ENCODE data around the gene GPR65. TPM values are rescaled to one million over a fixed set of nuclear protein-coding genes. Genes with fewer than 3 reads are reported as not detected.
"Not testable (repeated sequence)": the region's sequence is repeated elsewhere in the genome, so short reads cannot be mapped to it uniquely, and the experiment has no call there.

Gene GPR65
- total RNA-seq, 4 donors from 2014 or later = 0.13 to 0.20 (median 0.17) TPM

DNA sequence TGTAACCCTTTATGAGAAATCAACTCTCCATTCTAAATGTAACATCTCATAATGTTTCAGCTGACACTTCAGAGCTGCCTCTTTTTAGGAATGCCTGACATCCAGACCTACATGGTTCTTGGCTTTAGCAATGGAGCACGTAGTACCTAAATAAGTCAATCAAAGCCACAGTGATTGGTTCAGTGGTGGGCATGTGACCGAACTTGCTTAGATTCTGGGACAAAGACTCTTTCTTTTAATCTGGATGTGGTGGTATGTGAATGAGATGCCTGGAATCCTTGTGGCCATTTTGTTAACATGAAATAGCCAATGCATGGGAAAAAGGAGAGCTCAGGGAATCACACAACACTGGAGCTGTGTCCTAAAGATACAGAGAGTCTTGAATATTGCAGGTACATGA, 11.8 kb downstream of the GPR65 start:
- DNase-seq (no peak), ATAC-seq (no peak)
- intact Hi-C loops (cut with DNase I; ENCODE audit: low total_unique reads) = no loop called here
- Histone ChIP-seq H3K9me3 (no peaks in the 10 kb centered on the region), H3K27me3 (no peaks in the 10 kb centered on the region), H3K27ac (no peak overlapping the region), H3K4me1 (peaks cover 0 to 5% of the 10 kb centered on the region in 2 donors), H3K36me3 (no peaks in the 10 kb centered on the region), H3K4me3 (no peak overlapping the region)
- TF ChIP-seq, protein P1, sequence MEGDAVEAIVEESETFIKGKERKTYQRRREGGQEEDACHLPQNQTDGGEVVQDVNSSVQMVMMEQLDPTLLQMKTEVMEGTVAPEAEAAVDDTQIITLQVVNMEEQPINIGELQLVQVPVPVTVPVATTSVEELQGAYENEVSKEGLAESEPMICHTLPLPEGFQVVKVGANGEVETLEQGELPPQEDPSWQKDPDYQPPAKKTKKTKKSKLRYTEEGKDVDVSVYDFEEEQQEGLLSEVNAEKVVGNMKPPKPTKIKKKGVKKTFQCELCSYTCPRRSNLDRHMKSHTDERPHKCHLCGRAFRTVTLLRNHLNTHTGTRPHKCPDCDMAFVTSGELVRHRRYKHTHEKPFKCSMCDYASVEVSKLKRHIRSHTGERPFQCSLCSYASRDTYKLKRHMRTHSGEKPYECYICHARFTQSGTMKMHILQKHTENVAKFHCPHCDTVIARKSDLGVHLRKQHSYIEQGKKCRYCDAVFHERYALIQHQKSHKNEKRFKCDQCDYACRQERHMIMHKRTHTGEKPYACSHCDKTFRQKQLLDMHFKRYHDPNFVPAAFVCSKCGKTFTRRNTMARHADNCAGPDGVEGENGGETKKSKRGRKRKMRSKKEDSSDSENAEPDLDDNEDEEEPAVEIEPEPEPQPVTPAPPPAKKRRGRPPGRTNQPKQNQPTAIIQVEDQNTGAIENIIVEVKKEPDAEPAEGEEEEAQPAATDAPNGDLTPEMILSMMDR (IDR thresholded peaks at IDR 0.05 in 4 of 5, conservative IDR thresholded peaks at IDR 0.05 in 1 of 5) = no peak
- no peak for TF ChIP-seq POLR2A (IDR thresholded peaks at IDR 0.05)
- in situ Hi-C loops (cut with MboI; ENCODE audit: low sequenced_read_pairs in 4 of 4) = loop anchor here in 1 of 4 donors (25.0 kb wide), 1 partner anchor 371 kb away; the partner anchor contains the start of gene SPATA7

DNA sequence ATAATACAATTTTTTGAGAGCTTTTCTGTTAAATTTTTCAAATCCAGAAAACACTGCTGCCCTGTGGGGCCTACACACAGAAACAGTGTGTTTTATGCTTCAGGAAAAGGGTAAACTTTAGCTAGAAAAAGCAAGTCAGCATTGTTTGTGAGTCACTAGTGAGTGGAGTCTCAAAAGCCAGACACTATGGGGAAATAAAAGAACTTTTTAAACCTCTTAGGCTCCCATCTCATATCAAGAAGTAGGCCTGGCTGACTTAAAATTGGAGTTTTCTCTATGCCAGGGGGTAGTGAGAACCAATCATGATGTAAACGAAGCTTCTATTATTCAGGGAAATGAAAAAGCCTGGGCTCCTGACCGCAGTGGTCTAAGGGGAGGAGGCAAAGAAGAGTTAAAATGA, 12.6 kb downstream of the GPR65 start:
- Histone ChIP-seq H3K4me3 (no peak overlapping the region), H3K27me3 (no peaks in the 10 kb centered on the region), H3K27ac (no peak overlapping the region), H3K36me3 (no peaks in the 10 kb centered on the region), H3K9me3 (no peaks in the 10 kb centered on the region), H3K4me1 (peaks cover 0 to 5% of the 10 kb centered on the region in 2 donors)
- in situ Hi-C loops (cut with MboI; ENCODE audit: low sequenced_read_pairs in 4 of 4) (loop anchor here in 1 of 4 donors (25.0 kb wide), 1 partner anchor 370 kb away; the partner anchor contains the start of gene SPATA7), intact Hi-C loops (cut with DNase I; ENCODE audit: low total_unique reads) (no loop called here)
- DNase-seq (no peak), ATAC-seq (no peak)
- TF ChIP-seq, protein P1 (IDR thresholded peaks at IDR 0.05 in 4 of 5, conservative IDR thresholded peaks at IDR 0.05 in 1 of 5) = no peak
- no peak for TF ChIP-seq POLR2A (IDR thresholded peaks at IDR 0.05)

DNA sequence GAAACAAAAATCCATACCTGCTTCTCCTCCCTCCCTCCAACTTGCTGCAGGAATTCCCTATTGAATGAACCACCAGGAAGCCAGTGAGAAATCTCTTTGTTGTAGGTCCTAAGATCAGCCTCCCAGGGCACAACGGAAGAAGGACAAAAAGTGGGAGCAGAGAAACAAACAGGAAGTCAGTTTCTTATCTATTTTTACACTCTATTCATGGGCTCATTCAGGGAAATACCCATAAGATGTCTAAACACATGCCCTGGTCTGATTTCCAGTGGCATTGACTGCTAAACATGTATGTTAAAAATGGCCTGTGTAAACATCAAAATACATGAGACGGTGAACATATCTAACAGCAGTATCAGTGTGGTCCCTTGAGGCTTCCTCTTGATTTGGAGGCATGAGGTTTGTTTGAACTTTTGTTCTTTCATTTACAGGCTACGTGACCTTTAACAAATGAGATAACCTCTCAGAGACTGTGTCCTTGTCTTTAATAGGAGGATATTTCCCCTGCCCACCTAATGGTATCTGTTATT, 18.8 kb downstream of the GPR65 start:
- no peak for TF ChIP-seq POLR2A (IDR thresholded peaks at IDR 0.05)
- TF ChIP-seq, protein P1 (IDR thresholded peaks at IDR 0.05 in 4 of 5, conservative IDR thresholded peaks at IDR 0.05 in 1 of 5) = no peak
- H3K36me3 ChIP-seq = no peaks in the 10 kb centered on the region
- in situ Hi-C loops (cut with MboI; ENCODE audit: low sequenced_read_pairs in 4 of 4) (loop anchor here in 1 of 4 donors (25.0 kb wide), 1 partner anchor 364 kb away; the partner anchor contains the start of gene SPATA7), intact Hi-C loops (cut with DNase I; ENCODE audit: low total_unique reads) (no loop called here)
- no peaks in the 10 kb centered on the region for H3K27me3 ChIP-seq
- H3K4me1 ChIP-seq = no peaks in the 10 kb centered on the region
- ATAC-seq (no peak), DNase-seq (no peak)
- H3K27ac ChIP-seq = no peak overlapping the region
- H3K9me3 ChIP-seq = no peaks in the 10 kb centered on the region
- no peak overlapping the region for H3K4me3 ChIP-seq

DNA sequence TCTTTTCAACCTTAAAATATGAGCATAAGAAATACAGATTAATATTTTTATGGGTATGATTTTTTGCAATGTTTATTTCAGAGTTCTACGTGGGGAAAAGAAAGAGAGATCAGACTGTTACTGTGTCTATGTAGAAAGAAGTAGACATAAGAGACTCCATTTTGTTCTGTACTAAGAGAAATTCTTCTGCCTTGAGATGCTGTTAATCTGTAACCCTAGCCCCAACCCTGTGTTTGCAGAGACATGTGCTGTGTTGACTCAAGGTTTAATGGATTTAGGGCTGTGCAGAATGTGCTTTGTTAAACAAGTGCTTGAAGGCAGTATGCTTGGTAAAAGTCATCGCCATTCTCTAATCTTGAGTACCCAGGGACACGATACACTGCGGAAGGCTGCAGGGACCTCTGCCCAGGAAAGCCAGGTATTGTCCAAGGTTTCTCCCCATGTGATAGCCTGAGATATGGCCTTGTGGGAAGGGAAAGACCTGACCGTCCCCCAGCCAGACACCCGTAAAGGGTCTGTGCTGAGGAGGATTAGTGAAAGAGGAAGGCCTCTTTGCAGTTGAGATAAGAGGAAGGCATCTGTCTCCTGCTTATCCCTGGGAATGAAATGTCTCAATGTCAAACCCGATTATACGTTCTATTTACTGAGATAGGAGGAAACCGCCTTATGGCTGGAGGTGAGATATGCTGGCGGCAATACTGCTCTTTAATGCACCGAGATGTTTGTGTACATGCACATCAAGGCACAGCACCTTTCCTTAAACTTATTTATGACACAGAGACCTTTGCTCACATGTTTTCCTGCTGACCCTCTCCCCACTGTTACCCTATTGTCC, 19.5 kb downstream of the GPR65 start:
- H3K4me3 ChIP-seq; H3K9me3 ChIP-seq; DNase-seq; H3K4me1 ChIP-seq; ATAC-seq; H3K27ac ChIP-seq; H3K27me3 ChIP-seq; H3K36me3 ChIP-seq; intact Hi-C loops (cut with DNase I; ENCODE audit: low total_unique reads): not testable (repeated sequence)
- in situ Hi-C loops (cut with MboI; ENCODE audit: low sequenced_read_pairs in 4 of 4) = loop anchor here in 1 of 4 donors (25.0 kb wide), 1 partner anchor 363 kb away; the partner anchor contains the start of gene SPATA7

DNA sequence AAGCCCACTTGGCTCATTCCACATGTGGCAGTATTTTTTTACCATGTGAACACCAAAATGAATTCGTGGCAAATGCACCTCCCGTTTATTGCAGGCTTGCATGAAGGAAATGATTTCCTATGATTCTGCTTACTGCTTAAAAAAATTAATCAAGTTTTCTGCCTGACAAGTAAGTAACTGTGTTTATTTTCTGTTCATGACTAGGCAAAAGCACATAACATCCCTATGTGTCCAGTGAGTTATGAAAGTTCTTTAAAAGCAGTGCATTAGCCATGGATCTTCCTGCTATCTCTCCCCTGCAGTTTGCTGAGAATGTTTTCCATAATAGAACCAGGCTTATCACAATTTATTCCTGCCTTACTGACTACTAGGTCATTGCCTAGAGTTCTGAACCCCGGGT, 20.4 kb downstream of the GPR65 start:
- Histone ChIP-seq H3K36me3 (no peaks in the 10 kb centered on the region), H3K4me3 (no peak overlapping the region), H3K4me1 (no peaks in the 10 kb centered on the region), H3K27me3 (no peaks in the 10 kb centered on the region), H3K9me3 (no peaks in the 10 kb centered on the region), H3K27ac (no peak overlapping the region)
- TF ChIP-seq POLR2A (IDR thresholded peaks at IDR 0.05) = no peak
- TF ChIP-seq, protein P1 (IDR thresholded peaks at IDR 0.05 in 4 of 5, conservative IDR thresholded peaks at IDR 0.05 in 1 of 5) = no peak
- DNase-seq (no peak), ATAC-seq (no peak)
- intact Hi-C loops (cut with DNase I; ENCODE audit: low total_unique reads) = no loop called here
- in situ Hi-C loops (cut with MboI; ENCODE audit: low sequenced_read_pairs in 4 of 4) = no loop called here
